Right cardiac atrium (tissue), 5 donors: ENCODE results near the gene MYBPHL. TPM values are rescaled to one million over a fixed set of nuclear protein-coding genes. Genes with fewer than 3 reads are reported as not detected.

Experiments
- ATAC-seq, 2 donors: fragments of 200-7000 bp; cut with Tn5 transposase; one replicate each; pipeline versions ENCODE4 v1.8.0 to v1.9.1; 2020; ENCODE audit warnings: moderate library complexity in 2 of 2, mild to moderate bottlenecking in 1 of 2
- DNase-seq, 3 donors: peaks; one replicate each; pipeline ENCODE4 v3.0.0-alpha.2; 2020
- H3K27ac ChIP-seq: one replicate; pipeline ENCODE4 v1.5.1; 2013; ENCODE audit warnings: mild to moderate bottlenecking, low read length, control low read depth, moderate library complexity
- H3K27me3 ChIP-seq: one replicate; pipeline ENCODE4 v1.6.1; 2013; ENCODE audit not compliant: control insufficient read depth, insufficient read depth
- H3K4me1 ChIP-seq: one replicate; pipeline ENCODE4 v1.6.1; 2013; ENCODE audit warnings: low read length; ENCODE audit not compliant: control insufficient read depth, insufficient read depth
- H3K4me3 ChIP-seq: one replicate; pipeline ENCODE4 v1.5.1; 2013; ENCODE audit warnings: low read length, control low read depth
- H3K9me3 ChIP-seq: one replicate; pipeline ENCODE4 v1.6.1; 2013; ENCODE audit warnings: low read length; ENCODE audit not compliant: control insufficient read depth
- WGBS: extraction: QIAGEN DNeasy Blood & Tissue Kit; methylation state at CpG from one replicate; pipeline ENCODE4 v1.1.7; 2013; 5-methylcytosine and 5-hydroxymethylcytosine counted together
- intact Hi-C, 4 donors: fragments of 100-400 bp; cut with DNase I; formaldehyde crosslinking; loops; one replicate each; pipeline versions ENCODE4 v1.11.0 to v1.14.0; 2022 to 2023
- polyA plus RNA-seq: library from polyadenylated mRNA; stranded (reverse); fragments of 200-250 nt; gene quantifications from one replicate; pipeline ENCODE4 v1.2.3, GENCODE V29; 2013
- total RNA-seq, 4 donors: library from RNA; stranded (reverse); fragmentation: NEBNext Ultra II Directional; extraction: Animal tissue kit (Norgen Biotek cat#: 25700); gene quantifications; one replicate each; pipeline ENCODE4 v1.2.1, GENCODE V29; 2021
- donor health status: healthy with polysubstance abuse.
- donor health status: DM: no; HTN: yes; CAD: no.
- donor health status: DM: no; HTN: no; CAD: no.
- donor health status: DM: no; HTN: yes; CAD: no; lungs with severe emphysema.
- donor health status: DM: yes; HTN: yes; CAD: no.

The MYBPHL gene
- total and polyA plus RNA-seq, 5 donors: 115 to 521 (median 264) TPM

DNA sequence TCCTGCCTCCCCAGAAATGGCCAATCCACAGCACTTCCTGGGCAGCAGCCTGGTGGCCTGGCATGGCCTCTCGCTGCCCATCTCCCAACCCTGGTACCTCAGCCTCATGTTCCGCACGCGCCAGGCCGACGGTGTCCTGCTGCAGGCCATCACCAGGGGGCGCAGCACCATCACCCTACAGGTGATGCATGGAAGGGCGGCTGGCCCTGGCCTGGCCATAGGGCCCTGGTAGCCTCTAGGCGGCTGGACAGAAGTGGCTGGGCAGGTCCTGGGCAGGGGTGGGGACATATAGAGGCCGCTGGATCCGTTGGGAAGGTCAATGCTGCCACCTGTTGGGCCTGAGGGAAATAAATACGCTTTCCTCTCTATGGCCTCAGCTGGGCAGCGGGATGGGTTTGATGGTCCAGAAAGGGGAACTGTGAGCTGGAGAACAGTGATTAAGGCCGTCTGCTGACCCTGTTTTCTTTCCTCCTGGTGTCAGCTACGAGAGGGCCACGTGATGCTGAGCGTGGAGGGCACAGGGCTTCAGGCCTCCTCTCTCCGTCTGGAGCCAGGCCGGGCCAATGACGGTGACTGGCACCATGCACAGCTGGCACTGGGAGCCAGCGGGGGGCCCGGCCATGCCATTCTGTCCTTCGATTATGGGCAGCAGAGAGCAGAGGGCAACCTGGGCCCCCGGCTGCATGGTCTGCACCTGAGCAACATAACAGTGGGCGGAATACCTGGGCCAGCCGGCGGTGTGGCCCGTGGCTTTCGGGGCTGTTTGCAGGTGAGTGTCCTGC lies 43.0 kb downstream of the MYBPHL start:
- H3K27ac ChIP-seq: no peak overlapping the region
- H3K4me1 ChIP-seq: no peaks in the 10 kb centered on the region
- 49% methylated on average over 29 of the region's 29 CpGs for WGBS
- H3K27me3 ChIP-seq: no peaks in the 10 kb centered on the region
- H3K9me3 ChIP-seq: no peaks in the 10 kb centered on the region
- DNase-seq (peak; percentile 81 to 94 (median 93)), ATAC-seq (peak; percentile 86 to 92)
- intact Hi-C loops: loop anchor here in 3 of 4 donors (1.0 to 5.0 kb wide), 3 partner anchors 134 to 269 kb away; partner anchors contain the start of gene SORT1 (in 1 of the 3)
- no peak overlapping the region for H3K4me3 ChIP-seq

DNA sequence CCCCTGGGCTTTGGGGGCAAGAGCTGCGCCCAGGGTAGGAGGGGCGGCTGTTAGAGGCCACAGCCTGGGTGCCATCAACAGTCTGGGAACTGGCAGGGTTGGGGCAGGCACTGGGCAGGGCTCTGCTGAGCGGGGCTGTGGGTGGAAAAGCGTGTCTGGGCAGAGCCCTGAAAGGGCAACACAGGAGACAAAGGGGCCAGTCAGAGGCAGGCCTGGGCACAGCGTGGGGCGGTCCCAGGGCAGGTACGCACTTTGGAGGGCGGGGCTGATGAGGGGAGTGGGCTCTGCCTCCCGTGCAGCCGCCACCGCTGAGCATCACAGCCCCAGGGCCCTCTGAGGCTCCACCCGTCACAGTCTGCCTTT lies 43.6 kb downstream of the MYBPHL start:
- ATAC-seq (peak; percentile 4 to 18), DNase-seq (no peak)
- Histone ChIP-seq H3K27ac (no peak overlapping the region), H3K4me3 (no peak overlapping the region), H3K9me3 (no peaks in the 10 kb centered on the region), H3K4me1 (no peaks in the 10 kb centered on the region), H3K27me3 (no peaks in the 10 kb centered on the region)
- WGBS: 64% methylated on average over 12 of the region's 12 CpGs
- intact Hi-C loops: loop anchor here in 3 of 4 donors (1.0 to 5.0 kb wide), 3 partner anchors 134 to 269 kb away; partner anchors contain the start of gene SORT1 (in 1 of the 3)

DNA sequence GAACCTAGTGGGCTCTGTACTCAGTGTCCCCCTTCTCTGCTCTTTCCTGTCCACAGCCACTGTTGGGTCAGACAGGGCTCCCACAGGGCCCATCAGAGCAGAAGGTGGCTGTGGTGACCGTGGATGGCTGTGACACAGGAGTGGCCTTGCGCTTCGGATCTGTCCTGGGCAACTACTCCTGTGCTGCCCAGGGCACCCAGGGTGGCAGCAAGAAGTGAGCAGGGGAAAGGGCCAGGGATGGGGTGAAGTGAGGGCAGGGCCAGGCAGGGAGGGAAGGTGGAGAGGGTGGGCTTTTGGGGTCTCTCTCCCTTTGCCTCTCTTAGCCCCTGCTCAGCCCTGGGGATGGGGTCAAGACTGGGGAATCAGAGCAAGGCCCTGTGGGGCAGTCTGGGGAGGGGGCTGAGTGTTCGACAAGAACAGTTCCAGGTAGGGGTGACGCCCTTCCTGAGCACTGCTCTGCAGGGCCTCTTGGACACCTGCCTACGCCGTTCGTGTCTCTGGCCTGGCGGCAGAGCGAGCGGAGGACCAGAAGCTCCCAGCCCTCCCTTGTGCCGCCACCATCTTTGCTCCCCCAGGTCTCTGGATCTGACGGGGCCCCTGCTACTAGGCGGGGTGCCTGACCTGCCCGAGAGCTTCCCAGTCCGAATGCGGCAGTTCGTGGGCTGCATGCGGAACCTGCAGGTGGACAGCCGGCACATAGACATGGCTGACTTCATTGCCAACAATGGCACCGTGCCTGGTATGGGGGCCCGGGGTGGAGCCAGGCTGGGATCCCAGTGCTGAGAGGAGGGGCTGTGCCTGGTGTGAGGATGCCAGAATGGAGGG lies 44.4 kb downstream of the MYBPHL start:
- Histone ChIP-seq H3K9me3 (no peaks in the 10 kb centered on the region), H3K27me3 (no peaks in the 10 kb centered on the region), H3K27ac (no peak overlapping the region), H3K4me3 (no peak overlapping the region), H3K4me1 (no peaks in the 10 kb centered on the region)
- intact Hi-C loops: loop anchor here in 3 of 4 donors (1.0 to 5.0 kb wide), 3 partner anchors 135 to 270 kb away; partner anchors contain the start of gene SORT1 (in 1 of the 3)
- DNase-seq (peak in 1 of 3 donors; percentile 24), ATAC-seq (no peak)
- WGBS: 84% methylated on average over 22 of the region's 22 CpGs

DNA sequence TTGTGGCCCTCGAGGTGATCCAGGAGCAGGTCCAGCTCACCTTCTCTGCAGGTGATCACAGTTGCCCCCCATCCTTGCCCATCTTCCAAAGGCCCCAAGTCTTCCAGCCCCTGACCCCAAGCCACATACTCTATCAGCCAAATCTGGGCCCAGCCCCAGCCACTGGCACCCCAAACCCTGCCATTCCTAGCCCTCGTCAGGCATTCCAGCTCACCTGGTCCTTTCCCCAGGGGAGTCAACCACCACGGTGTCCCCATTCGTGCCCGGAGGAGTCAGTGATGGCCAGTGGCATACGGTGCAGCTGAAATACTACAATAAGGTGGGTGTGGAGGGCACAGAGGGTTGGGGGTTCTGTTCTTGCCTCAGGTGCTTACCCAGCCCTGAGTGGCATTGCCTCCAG lies 45.2 kb downstream of the MYBPHL start:
- Histone ChIP-seq H3K27me3 (no peaks in the 10 kb centered on the region), H3K4me1 (no peaks in the 10 kb centered on the region), H3K4me3 (no peak overlapping the region), H3K27ac (no peak overlapping the region), H3K9me3 (no peaks in the 10 kb centered on the region)
- DNase-seq (peak in 1 of 3 donors; percentile 24), ATAC-seq (no peak)
- intact Hi-C loops: loop anchor here in 2 of 4 donors (5.0 kb wide), 2 partner anchors 136 to 271 kb away; partner anchors contain the start of gene SORT1 (in 1 of the 2)
- 86% methylated on average over 6 of the region's 6 CpGs for WGBS

DNA sequence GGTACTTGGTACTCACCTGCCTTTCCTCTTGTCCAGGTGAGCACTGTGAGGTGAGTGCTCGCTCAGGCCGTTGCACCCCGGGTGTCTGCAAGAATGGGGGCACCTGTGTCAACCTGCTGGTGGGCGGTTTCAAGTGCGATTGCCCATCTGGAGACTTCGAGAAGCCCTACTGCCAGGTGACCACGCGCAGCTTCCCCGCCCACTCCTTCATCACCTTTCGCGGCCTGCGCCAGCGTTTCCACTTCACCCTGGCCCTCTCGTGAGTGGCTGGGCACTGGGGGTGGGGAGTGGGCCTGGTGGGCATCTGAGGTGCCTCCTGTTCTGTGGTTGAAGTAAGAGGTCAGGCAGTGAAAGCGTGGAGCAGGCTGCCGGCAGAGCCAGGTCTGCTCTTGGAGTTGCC lies 45.8 kb downstream of the MYBPHL start:
- Histone ChIP-seq H3K4me1 (no peaks in the 10 kb centered on the region), H3K27ac (no peak overlapping the region), H3K27me3 (no peaks in the 10 kb centered on the region), H3K4me3 (no peak overlapping the region), H3K9me3 (no peaks in the 10 kb centered on the region)
- 89% methylated on average over 16 of the region's 16 CpGs for WGBS
- ATAC-seq (no peak), DNase-seq (peak in 1 of 3 donors; percentile 18)
- intact Hi-C loops: loop anchor here in 2 of 4 donors (5.0 kb wide), 2 partner anchors 136 to 271 kb away; partner anchors contain the start of gene SORT1 (in 1 of the 2)

DNA sequence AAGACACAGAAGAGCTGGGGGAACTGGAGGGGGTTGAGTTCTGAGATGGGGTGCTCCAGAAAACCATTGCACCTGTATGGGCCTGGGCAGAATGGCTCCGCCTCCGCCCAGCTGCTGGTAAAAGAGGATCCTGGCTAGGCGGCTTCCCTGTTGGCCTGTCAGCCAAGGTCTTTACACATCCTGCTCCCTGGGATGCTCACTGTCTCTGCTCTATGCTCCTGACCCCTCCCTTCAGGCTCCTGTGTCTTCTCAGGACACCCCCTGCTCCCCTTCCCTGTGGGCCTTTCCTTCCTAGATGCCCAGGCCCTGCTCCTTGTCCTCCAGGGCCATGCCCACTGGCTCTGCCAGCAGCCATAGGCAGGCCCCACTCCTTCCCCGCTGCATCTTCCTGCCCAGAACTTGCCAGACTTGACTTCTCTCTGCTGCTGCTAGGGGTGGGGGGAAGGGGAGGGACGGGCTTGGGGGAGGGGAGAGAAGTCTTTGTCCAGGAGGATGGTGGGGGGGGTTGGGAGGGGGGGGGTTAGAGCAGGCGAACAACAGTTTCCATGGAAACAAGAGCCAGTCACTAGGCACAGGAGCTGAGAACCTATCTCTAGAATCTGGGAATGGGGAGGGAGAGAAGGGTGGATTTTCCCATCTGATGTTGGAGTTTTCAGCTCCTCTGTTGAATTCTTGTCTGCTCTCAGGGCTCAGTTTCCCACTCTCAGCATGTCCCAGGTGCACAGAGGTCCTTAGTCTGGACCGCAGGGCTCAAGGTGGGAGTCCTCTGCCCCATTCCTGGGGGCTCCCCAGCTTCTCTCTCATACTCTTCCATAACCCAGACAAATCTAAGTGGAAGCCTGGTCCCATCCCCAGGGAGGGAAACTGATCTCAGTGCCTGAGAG lies 46.9 kb downstream of the MYBPHL start:
- intact Hi-C loops: loop anchor here in 2 of 4 donors (5.0 kb wide), 2 partner anchors 137 to 272 kb away; partner anchors contain the start of gene SORT1 (in 1 of the 2)

DNA sequence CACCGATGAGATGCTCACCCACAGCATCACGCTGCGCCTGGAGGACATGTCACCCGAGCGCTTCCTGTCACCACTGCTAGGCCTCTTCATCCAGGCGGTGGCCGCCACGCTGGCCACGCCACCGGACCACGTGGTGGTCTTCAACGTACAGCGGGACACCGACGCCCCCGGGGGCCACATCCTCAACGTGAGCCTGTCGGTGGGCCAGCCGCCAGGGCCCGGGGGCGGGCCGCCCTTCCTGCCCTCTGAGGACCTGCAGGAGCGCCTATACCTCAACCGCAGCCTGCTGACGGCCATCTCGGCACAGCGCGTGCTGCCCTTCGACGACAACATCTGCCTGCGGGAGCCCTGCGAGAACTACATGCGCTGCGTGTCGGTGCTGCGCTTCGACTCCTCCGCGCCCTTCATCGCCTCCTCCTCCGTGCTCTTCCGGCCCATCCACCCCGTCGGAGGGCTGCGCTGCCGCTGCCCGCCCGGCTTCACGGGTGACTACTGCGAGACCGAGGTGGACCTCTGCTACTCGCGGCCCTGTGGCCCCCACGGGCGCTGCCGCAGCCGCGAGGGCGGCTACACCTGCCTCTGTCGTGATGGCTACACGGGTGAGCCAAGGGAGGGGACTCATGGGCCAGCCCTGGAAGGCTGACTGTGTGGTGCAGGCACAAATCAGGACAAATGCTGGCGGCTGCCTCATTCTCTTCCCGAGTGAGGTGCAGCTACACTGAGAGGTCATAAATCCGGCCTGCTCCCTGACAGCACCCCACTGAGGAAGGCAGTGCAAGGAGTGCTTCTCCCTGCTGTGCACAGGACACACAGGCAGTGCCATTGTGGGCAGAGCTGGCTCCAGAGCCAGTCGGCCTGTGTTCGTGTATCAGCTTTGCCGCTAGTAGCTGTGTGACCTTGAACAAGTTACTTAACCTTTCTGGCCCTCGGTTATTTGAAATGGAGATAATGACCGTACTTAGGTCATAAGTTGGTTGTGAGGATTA lies 48.0 kb downstream of the MYBPHL start:
- no peak overlapping the region for H3K27ac ChIP-seq
- H3K4me1 ChIP-seq: peaks cover 15% of the 10 kb centered on the region
- DNase-seq: peak in 2 of 3 donors; percentile 55 to 61
- no peaks in the 10 kb centered on the region for H3K9me3 ChIP-seq
- intact Hi-C loops: no loop called here
- H3K27me3 ChIP-seq: no peaks in the 10 kb centered on the region
- no peak overlapping the region for H3K4me3 ChIP-seq
- no peak for ATAC-seq
- 91% methylated on average over 69 of the region's 69 CpGs for WGBS

More for the DNA sequence above, 46.9 kb downstream of the MYBPHL start:
- Histone ChIP-seq H3K4me1 (peaks cover 6% of the 10 kb centered on the region), H3K4me3 (no peak overlapping the region), H3K27ac (no peak overlapping the region), H3K9me3 (no peaks in the 10 kb centered on the region), H3K27me3 (no peaks in the 10 kb centered on the region)
- ATAC-seq (no peak), DNase-seq (no peak)
- 79% methylated on average over 7 of the region's 7 CpGs for WGBS

DNA sequence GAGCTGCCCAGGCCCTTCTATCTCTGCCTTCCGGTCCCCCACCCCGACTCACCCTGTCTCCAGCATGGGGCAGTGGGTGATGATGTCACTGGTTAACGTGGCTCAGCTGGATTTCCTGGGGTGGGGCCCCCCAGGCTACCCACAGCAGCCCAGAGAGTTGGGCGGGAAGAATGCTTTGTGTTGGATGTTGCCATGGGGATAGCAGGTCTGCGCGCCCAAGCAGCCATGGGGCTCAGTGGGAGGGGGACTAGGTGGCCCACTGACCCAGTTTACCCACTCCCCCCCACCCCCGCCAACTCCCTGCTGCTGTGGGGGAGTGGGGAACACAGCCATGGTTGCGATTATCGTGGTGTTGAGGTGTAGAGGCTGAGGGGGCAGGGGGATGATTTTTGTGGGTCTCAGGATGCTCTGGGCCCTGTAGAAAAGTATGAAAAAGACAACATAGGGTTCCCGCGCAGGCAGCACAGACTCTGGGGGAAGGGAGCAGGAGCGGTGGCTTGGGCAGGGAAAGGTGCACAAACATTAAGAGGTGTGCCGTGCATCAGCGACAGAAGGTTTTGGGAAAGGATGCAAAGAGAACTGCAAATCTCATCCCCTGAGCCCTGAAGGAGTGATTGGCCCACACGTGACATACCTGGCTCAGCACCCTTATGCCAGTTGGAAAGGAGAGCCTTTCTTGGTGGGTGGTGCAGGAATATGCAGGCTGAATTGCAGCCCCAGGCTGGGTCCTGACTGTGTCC lies 49.0 kb downstream of the MYBPHL start:
- no peak for ATAC-seq
- Histone ChIP-seq H3K27me3 (no peaks in the 10 kb centered on the region), H3K9me3 (no peaks in the 10 kb centered on the region), H3K27ac (no peak overlapping the region), H3K4me3 (no peak overlapping the region), H3K4me1 (peaks cover 15% of the 10 kb centered on the region)
- peak in 1 of 3 donors; percentile 19 for DNase-seq
- WGBS: 77% methylated on average over 15 of the region's 15 CpGs
- intact Hi-C loops: no loop called here
